H1 (cell line): ENCODE data around the gene PARP1. TPM values are rescaled to one million over a fixed set of nuclear protein-coding genes. Genes with fewer than 3 reads are reported as not detected.

Experiments
- GTF2F1 ChIP-seq: IDR thresholded peaks from 2 replicates; pipeline ENCODE4 v1.6.1; 2012; ENCODE audit warnings: low read depth, low read length, improper control_type of control experiment, borderline replicate concordance
- HDAC6 ChIP-seq: IDR thresholded peaks from one replicate; pipeline ENCODE4 v1.7.1; 2012; ENCODE audit warnings: low read depth, mild to moderate bottlenecking, inconsistent platforms, low read length, moderate library complexity
- PHF8 ChIP-seq: fragments of 200-600 bp; sonication (generic); conservative IDR thresholded peaks from 2 replicates; pipeline ENCODE4 v1.7.1; 2012; ENCODE audit warnings: low read depth, mild to moderate bottlenecking, inconsistent platforms, low read length, moderate library complexity
- SIX5 ChIP-seq: IDR thresholded peaks from 2 replicates; pipeline ENCODE4 v1.6.1; 2011; ENCODE audit warnings: mild to moderate bottlenecking, low read depth, low read length
- TAF7 ChIP-seq: optimal IDR thresholded peaks from 2 replicates; pipeline ENCODE3; 2011; ENCODE audit warnings: low read depth, mild to moderate bottlenecking, inconsistent platforms, low read length, moderate library complexity, borderline replicate concordance
- polyA plus RNA-seq, 7 experiments: library from polyadenylated mRNA; depleted of rRNA in 3 of 7; stranded (reverse) in 5 of 7; unstranded in 2 of 7; fragments of >200 nt in 5 of 7; fragments of 200-250 nt in 2 of 7; gene quantifications; 1 replicate in 5 of 7; 2 replicates in 1 of 7; 4 replicates in 1 of 7; pipeline versions ENCODE4 v1.2.1 to v1.2.3, GENCODE V29; 2011 to 2013; ENCODE audit warnings: missing spikeins in 2 of 7, mixed read lengths in 2 of 7
- total RNA-seq: library from RNA; stranded (reverse); fragmentation: NEBNext Ultra II Directional; extraction: Animal tissue kit (Norgen Biotek cat#: 25700); gene quantifications from 2 replicates; pipeline ENCODE4 v1.2.1, GENCODE V29; 2021
- TF ChIP-seq, protein P1 (sequence below): IDR thresholded peaks from 2 replicates; pipeline ENCODE4 v1.6.1; 2011; ENCODE audit warnings: low read depth, mild to moderate bottlenecking, low read length; ENCODE audit not compliant: insufficient read depth

PARP1 gene
- total and polyA plus RNA-seq, 2 of the 8 experiments (the other 6 are each of a cell fraction or from before 2014, with no cell fraction given) = 416 to 441 TPM

DNA sequence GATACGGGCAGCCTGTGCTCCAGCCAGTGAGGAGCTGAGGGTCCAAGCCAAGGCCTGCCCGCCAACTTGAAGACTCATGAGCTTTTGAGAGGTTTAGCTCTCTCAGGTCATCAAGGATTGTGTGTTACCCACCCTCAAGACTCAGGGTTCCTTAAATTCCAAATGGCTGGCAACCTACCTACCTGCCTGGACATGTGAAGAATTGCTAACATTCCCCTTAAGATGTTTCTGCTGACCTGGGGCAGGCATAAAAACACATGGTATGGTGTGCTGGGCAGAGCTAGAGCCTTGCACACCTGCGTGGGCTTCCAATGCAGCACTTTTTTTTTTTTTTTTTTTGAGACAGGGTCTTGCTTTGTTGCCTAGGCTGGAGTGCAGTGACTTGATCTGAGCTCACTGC, 17.2 kb downstream of the PARP1 start (continued):
- TF ChIP-seq SIX5 (no peak), HDAC6 (no peak), GTF2F1 (no peak), TAF7 (no peak), PHF8 (no peak)
- TF ChIP-seq, protein P1, sequence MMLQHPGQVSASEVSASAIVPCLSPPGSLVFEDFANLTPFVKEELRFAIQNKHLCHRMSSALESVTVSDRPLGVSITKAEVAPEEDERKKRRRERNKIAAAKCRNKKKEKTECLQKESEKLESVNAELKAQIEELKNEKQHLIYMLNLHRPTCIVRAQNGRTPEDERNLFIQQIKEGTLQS = no peak
